Urinary bladder (tissue), 4 donors: ENCODE results near the gene CHMP2B. TPM values are rescaled to one million over a fixed set of nuclear protein-coding genes. Genes with fewer than 3 reads are reported as not detected.
"Not testable (repeated sequence)": the region's sequence is repeated elsewhere in the genome, so short reads cannot be mapped to it uniquely, and the experiment has no call there.

Experiments used
- DNase-seq: peaks from one replicate; pipeline ENCODE4 v3.0.0-alpha.2; 2015; ENCODE audit errors: extremely low spot score
- H3K27ac ChIP-seq: one replicate; pipeline ENCODE4 v1.5.1; 2013; ENCODE audit warnings: low read depth, mild to moderate bottlenecking, moderate library complexity
- H3K36me3 ChIP-seq: one replicate; pipeline ENCODE4 v1.6.1; 2013; ENCODE audit warnings: mild to moderate bottlenecking, moderate library complexity; ENCODE audit not compliant: insufficient read depth
- H3K4me1 ChIP-seq: one replicate; pipeline ENCODE4 v1.6.1; 2013; ENCODE audit warnings: mild to moderate bottlenecking, moderate library complexity; ENCODE audit not compliant: insufficient read depth
- H3K4me3 ChIP-seq: one replicate; pipeline ENCODE4 v1.5.1; 2013; ENCODE audit warnings: low read depth, low read length
- WGBS: extraction: QIAGEN DNeasy Blood & Tissue Kit; methylation state at CpG from one replicate; pipeline ENCODE4 v1.1.7; 2013; 5-methylcytosine and 5-hydroxymethylcytosine counted together
- polyA plus RNA-seq: library from polyadenylated mRNA; stranded (reverse); fragments of 200-250 nt; gene quantifications from one replicate; pipeline ENCODE4 v1.2.3, GENCODE V29; 2013
- total RNA-seq: library from RNA; depleted of rRNA; stranded (reverse); fragments of >200 nt; gene quantifications from one replicate; pipeline ENCODE4 v1.2.3, GENCODE V29; 2014
- donor health status: healthy with polysubstance abuse.
- donor health status: healthy.

The CHMP2B gene
- total and polyA plus RNA-seq, 2 donors = 35.9 to 51.1 TPM

DNA sequence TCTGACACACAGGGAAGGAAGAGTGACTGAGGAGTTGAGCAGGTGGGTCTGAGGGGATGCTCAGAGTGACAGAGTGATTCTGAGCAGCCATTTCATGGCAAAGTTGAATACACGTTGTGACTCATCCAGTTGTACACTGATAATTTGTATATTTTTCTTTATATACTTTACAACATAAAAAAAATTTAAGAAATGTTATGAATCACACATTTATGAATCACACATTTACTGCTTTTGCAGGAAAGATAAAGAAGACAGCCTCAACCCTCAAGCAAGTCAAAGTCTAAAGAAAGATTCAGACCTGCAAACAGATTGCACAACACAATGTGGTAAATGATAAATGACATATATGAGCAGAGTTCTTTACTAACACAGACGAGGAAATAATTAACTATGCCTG, 21.0 kb upstream of the CHMP2B start:
- Histone ChIP-seq H3K4me3 (no peak overlapping the region), H3K27ac (no peak overlapping the region), H3K36me3 (no peaks in the 10 kb centered on the region), H3K4me1 (no peaks in the 10 kb centered on the region)
- WGBS = 34% methylated on average over 2 of the region's 2 CpGs
- DNase-seq = peak; percentile 20

DNA sequence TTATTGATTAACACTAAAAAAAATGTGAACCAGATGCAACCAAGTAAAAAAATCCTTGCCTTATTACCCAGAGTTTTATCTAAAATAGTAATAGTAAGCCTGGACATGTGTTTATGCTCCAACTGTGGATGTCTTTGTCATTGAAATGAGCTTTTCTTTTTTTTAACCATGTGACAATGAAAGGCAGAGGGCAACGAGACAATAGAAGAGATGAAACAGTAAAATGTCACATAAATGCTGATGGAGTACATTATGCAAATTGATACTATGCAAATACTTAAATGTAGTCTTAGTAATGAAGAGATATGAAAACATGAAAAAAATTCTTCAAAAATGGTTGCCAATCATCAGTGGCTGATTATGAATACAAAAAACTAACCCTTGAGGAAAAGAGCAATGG, 20.5 kb upstream of the CHMP2B start:
- no peak for DNase-seq
- 53% methylated on average over 1 of the region's 1 CpG for WGBS
- no peak overlapping the region for H3K4me3 ChIP-seq
- H3K36me3 ChIP-seq = no peaks in the 10 kb centered on the region
- H3K4me1 ChIP-seq = no peaks in the 10 kb centered on the region
- no peak overlapping the region for H3K27ac ChIP-seq

DNA sequence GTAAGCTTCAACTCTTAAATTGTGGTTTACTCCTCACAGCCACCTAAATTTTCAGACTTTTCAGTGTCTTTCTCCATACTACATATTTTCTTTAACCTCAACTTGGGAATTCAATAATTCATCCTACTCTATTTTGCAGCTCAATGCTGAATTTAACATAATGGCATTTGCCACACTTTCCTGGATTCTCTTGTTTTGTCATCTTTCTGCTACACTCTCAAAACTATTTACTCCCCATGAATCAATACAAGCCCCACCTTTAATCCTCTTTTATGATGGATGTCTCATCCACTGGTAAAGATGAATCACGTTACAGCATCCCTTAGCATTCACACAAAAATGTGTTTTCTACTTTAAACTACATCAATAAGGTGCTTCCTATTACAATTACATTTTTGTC, 19.6 kb upstream of the CHMP2B start:
- DNase-seq = no peak
- WGBS = 43% methylated on average over 1 of the region's 1 CpG
- no peaks in the 10 kb centered on the region for H3K4me1 ChIP-seq
- no peak overlapping the region for H3K27ac ChIP-seq
- H3K36me3 ChIP-seq = no peaks in the 10 kb centered on the region
- H3K4me3 ChIP-seq = no peak overlapping the region

DNA sequence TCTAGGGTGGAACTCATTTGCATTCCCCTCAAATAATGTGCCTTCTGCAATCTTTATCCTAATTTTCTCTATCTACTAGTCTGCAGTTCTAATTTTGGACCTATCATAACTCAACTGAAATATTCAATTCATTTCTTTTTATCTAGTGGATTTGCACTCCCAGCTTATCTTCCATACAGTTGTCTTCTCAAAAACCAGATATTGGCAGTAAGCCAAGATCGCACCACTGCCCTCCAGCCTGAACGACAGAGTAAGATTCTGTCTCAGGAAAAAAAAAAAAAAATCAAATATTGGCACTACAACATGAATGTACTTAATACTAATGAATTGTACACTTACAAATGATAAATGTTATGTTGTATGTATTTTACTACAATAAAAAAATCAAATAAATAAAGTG, 18.0 kb upstream of the CHMP2B start:
- H3K36me3 ChIP-seq = no peaks in the 10 kb centered on the region
- DNase-seq = no peak
- no peaks in the 10 kb centered on the region for H3K4me1 ChIP-seq
- H3K4me3 ChIP-seq = no peak overlapping the region
- no peak overlapping the region for H3K27ac ChIP-seq
- 8% methylated on average over 2 of the region's 2 CpGs for WGBS

DNA sequence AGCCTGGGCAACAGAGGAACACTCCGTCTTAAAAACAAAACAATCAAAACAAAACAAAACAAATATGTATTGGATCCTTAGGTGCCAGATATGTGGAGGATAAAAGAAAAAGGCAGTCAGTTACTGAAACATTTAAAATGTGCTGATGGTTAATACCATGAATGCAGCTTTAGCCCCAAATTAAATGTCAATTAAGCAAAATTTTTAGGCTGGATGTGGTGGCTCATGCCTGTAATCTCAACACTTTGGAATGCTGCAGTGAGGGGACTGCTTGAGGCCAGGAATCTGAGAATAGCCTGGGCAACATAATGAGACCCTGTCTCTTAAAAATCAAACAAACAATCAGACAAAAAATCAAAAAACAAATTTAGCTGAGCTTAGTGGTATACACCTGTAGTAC, 8.5 kb upstream of the CHMP2B start:
- no peak overlapping the region for H3K27ac ChIP-seq
- WGBS = 98% methylated on average over 1 of the region's 1 CpG
- H3K4me1 ChIP-seq = no peaks in the 10 kb centered on the region
- H3K4me3 ChIP-seq = no peak overlapping the region
- no peaks in the 10 kb centered on the region for H3K36me3 ChIP-seq
- no peak for DNase-seq

DNA sequence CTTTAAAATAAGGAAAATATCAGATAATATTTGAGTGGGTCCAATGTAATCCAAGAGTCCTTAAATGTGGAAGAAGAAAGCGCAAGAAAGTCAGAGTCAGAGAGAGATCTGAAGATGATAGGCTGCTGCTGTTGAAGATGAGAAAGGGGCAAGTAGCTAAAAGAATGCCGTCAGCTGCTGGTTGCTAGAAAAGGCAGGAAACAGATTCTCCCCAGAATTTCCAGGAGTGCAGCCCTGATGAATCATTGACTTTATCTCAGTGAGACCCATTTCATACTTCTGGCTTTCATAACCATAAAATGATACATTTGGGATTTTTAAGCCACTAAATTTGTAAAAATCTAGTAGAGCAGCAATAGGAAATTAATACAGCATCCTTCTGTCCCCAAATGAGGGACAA, 7.5 kb upstream of the CHMP2B start:
- H3K4me1 ChIP-seq = no peaks in the 10 kb centered on the region
- no peaks in the 10 kb centered on the region for H3K36me3 ChIP-seq
- no peak overlapping the region for H3K27ac ChIP-seq
- 73% methylated on average over 2 of the region's 2 CpGs for WGBS
- DNase-seq = no peak
- no peak overlapping the region for H3K4me3 ChIP-seq

DNA sequence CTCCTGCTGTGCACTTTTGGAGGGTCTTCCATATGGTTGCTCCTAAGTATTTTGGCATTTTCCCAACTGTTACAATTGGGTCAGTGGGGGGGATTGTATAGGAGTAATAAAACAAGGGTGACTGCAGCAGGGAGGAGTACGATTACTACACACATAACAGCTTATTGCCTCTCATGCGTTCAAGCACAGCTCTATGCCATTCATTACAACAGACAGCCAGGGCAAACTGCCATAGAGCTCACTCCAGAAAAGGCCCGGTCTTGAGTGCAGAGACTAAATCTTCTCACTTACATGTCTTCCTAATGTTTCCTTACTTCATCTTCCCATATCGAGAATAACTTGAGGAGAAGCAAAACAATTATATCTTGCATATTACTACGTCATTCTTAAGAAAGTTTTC, 1.4 kb upstream of the CHMP2B start:
- no peaks in the 10 kb centered on the region for H3K4me1 ChIP-seq
- WGBS = 70% methylated on average over 5 of the region's 5 CpGs
- DNase-seq = no peak

DNA sequence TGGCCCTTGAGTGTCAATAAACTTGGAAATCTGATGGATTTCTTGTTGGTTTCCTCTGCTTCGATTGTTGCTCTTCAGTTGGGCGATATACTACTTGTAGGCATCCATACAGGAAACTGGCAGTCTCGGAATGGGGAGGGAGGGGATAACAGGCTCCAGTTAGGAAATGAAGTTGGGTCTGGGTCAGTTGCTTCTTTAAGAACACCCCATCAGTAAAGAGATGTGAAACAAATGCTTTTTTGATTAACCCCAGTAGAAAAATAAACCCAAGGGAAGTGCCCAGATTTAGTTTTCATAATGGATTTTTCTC, 681 bp downstream of the CHMP2B start:
- Histone ChIP-seq H3K27ac (peak overlapping the region; percentile 98), H3K4me3 (peak overlapping the region; percentile 76), H3K36me3 (no peaks in the 10 kb centered on the region), H3K4me1 (no peaks in the 10 kb centered on the region)
- WGBS = under 1% methylated on average over 3 of the region's 3 CpGs
- no peak for DNase-seq

More for the DNA sequence above, 1.4 kb upstream of the CHMP2B start:
- no peak overlapping the region for H3K27ac ChIP-seq
- no peak overlapping the region for H3K4me3 ChIP-seq
- H3K36me3 ChIP-seq = no peaks in the 10 kb centered on the region

DNA sequence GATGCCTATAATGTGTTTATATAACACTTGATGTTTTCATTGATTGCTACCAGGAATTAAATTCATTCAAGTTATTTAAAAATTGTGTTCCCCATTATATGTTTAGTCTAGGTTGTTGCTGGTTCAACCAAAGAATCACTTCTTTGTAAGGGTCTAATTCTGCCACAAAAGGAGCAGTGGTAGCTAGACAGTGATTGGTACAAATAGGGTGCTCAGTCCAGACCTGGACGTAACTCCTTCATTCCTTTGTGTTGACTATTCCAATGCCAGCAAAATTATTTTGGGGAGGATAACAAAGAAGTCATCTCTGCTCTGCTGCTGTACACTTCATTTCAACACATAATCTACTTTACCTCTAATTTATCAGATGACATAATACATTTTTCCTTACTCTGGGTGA, 1.2 kb downstream of the CHMP2B start:
- DNase-seq = no peak
- no peaks in the 10 kb centered on the region for H3K36me3 ChIP-seq
- 29% methylated on average over 1 of the region's 1 CpG for WGBS
- H3K4me1 ChIP-seq = no peaks in the 10 kb centered on the region
- H3K4me3 ChIP-seq = peak overlapping the region; percentile 14
- no peak overlapping the region for H3K27ac ChIP-seq

DNA sequence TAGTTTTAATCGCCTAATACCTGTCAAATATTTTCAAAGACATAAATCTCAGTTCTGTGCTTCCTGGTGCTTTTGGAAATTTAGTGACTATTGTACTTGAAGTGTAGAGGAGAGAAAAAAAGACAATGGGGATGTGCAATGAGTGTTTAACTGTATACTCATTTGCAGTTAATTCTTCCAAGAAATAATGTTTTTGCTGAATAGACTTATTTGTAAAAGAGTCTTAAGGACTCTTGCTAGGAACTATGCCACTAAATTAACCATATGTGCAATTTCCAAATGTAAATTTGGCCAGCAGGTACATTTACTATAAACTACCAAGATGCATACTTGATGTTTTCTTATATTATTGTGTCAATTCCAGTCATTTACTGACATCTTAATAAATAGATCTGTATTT, 2.0 kb downstream of the CHMP2B start:
- H3K27ac ChIP-seq = no peak overlapping the region
- H3K36me3 ChIP-seq = no peaks in the 10 kb centered on the region
- no peak overlapping the region for H3K4me3 ChIP-seq
- no peak for DNase-seq
- no peaks in the 10 kb centered on the region for H3K4me1 ChIP-seq
- WGBS = 77% methylated on average over 1 of the region's 1 CpG

DNA sequence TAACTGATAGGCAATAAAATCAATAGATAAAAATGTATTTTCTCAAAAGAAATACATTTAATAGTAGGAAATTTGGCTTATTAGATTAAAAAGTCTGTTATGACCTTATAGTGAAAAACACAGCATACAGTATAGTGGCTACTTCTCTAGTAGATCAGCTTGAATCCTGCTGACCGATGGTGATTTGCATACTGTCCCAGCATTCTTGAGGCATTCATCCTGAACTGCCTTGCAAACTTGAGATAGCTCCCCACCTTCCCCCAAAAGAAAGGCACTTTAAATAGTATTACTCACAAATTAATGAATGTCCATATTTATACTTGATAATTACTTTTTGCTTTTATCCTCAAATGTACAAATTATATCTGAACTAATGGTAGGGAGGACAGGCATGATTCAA, 6.7 kb downstream of the CHMP2B start:
- no peak overlapping the region for H3K27ac ChIP-seq
- peaks cover 2% of the 10 kb centered on the region for H3K36me3 ChIP-seq
- WGBS = 98% methylated on average over 1 of the region's 1 CpG
- DNase-seq = no peak
- no peaks in the 10 kb centered on the region for H3K4me1 ChIP-seq
- no peak overlapping the region for H3K4me3 ChIP-seq

DNA sequence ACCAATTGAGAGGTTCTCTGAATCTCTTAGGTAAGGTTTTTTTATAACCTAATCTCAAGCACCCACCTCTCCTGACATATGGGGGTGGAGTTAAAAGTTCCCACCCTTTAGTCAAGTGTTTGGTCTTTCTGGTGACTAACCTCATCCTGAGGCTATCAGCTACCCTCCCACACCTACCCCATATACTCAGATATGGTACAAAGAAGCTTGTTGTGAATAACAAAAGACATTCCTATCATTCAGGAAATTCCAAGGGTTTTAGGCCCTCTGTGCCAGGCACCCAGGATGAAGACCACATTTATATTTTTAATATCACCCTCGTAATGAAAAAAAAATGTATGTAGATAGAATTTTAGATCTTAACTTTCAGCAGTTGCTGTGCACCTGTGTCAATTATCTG, 9.0 kb downstream of the CHMP2B start:
- no peak for DNase-seq
- Histone ChIP-seq H3K4me1 (no peaks in the 10 kb centered on the region), H3K4me3 (no peak overlapping the region), H3K36me3 (peaks cover 2% of the 10 kb centered on the region), H3K27ac (no peak overlapping the region)
- WGBS = 95% methylated on average over 1 of the region's 1 CpG

DNA sequence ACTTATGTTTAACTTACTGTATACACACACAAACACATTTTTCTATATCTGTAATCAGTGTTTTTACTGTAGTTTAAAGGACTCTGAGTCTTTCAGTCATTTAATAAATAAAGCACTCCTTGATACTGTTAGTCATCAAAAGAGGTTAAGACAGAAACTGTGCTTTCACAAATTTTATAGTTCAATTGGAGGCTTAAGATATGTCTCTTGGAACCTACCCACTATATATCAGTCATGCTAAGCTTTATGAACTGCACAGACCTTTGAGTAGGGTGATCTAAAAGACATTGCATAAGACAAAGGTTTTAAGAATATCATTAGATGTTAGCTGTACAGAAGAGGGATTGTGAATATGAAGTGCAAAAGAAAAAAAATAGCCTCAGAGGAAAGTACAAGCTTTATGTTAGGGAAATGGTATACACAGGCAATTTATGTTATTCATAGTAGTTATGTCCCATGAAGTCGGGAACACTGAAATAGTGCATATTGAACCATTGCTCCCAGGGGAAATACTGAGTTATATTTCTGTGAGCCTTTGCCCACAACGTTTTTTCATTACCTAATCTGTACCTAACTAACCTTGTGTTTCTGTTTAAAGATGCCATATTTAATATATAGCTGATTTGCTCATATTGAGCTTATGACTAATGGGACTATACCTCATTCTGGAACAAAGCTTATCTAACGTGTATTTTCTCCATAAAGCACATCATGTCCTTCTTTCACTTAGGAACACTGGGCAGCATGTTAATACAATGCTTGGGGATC, 19.7 kb downstream of the CHMP2B start:
- H3K4me1 ChIP-seq = no peaks in the 10 kb centered on the region
- 79% methylated on average over 3 of the region's 3 CpGs for WGBS

DNA sequence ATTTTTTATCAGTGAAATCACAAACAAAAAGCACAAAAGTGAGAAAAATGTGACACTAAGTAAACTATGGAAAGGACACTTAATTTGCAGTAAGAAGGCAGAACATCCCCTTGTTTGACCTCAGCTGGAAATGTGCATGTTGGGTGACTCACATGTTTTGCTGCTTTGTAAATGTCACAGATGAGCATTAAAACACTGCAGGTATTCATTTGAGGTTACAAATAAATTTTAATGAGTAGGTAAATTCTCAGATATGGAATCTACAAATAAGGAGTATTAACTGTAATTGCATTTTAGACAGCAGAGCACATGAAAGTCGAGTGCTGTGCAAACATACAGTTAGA, 20.3 kb downstream of the CHMP2B start:
- Histone ChIP-seq H3K4me3 (no peak overlapping the region), H3K36me3 (peaks cover 2% of the 10 kb centered on the region), H3K27ac (no peak overlapping the region), H3K4me1 (no peaks in the 10 kb centered on the region)
- DNase-seq = no peak
- 93% methylated on average over 1 of the region's 1 CpG for WGBS

More for the DNA sequence above, 19.7 kb downstream of the CHMP2B start:
- H3K36me3 ChIP-seq = peaks cover 2% of the 10 kb centered on the region
- no peak for DNase-seq
- no peak overlapping the region for H3K27ac ChIP-seq
- H3K4me3 ChIP-seq = no peak overlapping the region

DNA sequence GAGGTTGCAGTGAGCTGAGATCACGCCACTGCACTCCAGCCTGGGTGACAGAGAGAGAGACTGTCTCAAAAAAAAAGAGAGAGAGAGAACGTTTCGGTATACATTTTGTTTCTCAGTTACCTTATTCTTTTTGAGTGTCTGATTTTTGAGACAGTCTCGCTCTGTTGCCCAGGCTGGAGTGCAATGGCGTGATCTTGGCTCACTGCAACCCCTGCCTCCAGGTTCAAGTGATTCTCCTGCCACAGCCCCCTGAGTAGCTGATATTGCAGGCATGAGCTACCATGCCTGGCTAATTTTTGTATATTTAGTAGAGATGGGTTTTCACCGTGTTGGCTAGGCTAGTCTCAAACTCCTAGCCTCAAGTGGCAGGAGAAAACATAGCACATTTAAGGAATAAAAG, 21.1 kb downstream of the CHMP2B start:
- not testable (repeated sequence) for H3K4me1 ChIP-seq, DNase-seq, H3K36me3 ChIP-seq, H3K4me3 ChIP-seq, H3K27ac ChIP-seq
- 93% methylated on average over 6 of the region's 6 CpGs for WGBS
